PC-3 (cell line): ENCODE results near the gene CEBPA.

Experiments
- EZH2 ChIP-seq: fragments of 300-600 bp; sonication (generic); IDR thresholded peaks from one replicate; pipeline ENCODE4 v1.6.1; 2017; ENCODE audit warnings: antibody characterized with exemption, mild to moderate bottlenecking, low read length; ENCODE audit not compliant: unreplicated experiment
- EZH2phosphoT487 ChIP-seq: fragments of 300-600 bp; sonication (generic); IDR thresholded peaks from 2 replicates; pipeline ENCODE4 v1.6.1; 2018; ENCODE audit warnings: mild to moderate bottlenecking, antibody characterized with exemption, low read length, borderline replicate concordance
- TF ChIP-seq, protein P1 (sequence below): fragments of 300-600 bp; sonication (generic); conservative IDR thresholded peaks from 2 replicates; pipeline ENCODE4 v1.5.1; 2017; ENCODE audit warnings: antibody characterized with exemption, low read depth, mild to moderate bottlenecking, low read length

DNA sequence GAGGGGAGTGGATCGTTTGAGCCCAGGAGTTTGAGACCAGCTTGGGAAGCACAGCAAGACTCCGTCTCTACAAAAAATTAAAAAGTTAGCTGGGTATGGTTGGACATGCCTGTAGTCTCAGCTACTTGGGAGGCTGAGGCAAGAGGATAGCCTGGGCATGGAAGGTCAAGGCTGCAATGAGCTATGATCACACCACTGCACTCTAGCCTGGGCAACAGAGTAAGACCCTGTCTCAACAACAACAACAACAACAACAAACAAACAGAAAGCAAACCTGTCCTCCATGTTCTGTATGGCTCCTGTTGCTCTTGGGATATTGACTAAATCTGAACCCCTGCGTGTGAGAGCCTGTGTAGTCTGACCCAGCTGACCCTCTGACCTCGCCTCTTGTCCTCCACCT lies 14.9 kb downstream of the CEBPA start:
- TF ChIP-seq, protein P1, sequence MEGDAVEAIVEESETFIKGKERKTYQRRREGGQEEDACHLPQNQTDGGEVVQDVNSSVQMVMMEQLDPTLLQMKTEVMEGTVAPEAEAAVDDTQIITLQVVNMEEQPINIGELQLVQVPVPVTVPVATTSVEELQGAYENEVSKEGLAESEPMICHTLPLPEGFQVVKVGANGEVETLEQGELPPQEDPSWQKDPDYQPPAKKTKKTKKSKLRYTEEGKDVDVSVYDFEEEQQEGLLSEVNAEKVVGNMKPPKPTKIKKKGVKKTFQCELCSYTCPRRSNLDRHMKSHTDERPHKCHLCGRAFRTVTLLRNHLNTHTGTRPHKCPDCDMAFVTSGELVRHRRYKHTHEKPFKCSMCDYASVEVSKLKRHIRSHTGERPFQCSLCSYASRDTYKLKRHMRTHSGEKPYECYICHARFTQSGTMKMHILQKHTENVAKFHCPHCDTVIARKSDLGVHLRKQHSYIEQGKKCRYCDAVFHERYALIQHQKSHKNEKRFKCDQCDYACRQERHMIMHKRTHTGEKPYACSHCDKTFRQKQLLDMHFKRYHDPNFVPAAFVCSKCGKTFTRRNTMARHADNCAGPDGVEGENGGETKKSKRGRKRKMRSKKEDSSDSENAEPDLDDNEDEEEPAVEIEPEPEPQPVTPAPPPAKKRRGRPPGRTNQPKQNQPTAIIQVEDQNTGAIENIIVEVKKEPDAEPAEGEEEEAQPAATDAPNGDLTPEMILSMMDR, result no peak
- TF ChIP-seq EZH2phosphoT487, result no peak
- TF ChIP-seq EZH2, result no peak
